ENCODE data around the gene CCDC87.
"Not testable (repeated sequence)": the region's sequence is repeated elsewhere in the genome, so short reads cannot be mapped to it uniquely, and the experiment has no call there.

CCDC87 gene

GRCh38 chr11:66546368-66546965, 46.4 kb downstream of the CCDC87 start, which contains the start of gene ACTN3:
Gene ACTN3 (plus strand): TSS chr11:66546903. CDS start chr11:66546938, 35 bp downstream.
- Histone ChIP-seq H3K9me3 (ENCODE audit: severe bottlenecking) (no peaks in the 10 kb centered on the region), H3K27ac (ENCODE audit: poor library complexity, severe bottlenecking) (no peak within 1 kb of the TSS), H3K36me3 (ENCODE audit: low read depth) (no peaks in the 10 kb centered on the region), H3K4me3 (ENCODE audit: severe bottlenecking) (peak within 1 kb of the TSS; percentile 78), H3K27me3 (ENCODE audit: insufficient read depth, poor library complexity, severe bottlenecking) (no peaks in the 10 kb centered on the region), H3K4me1 (ENCODE audit: insufficient read depth, poor library complexity, severe bottlenecking) (no peaks in the 10 kb centered on the region)
- ATAC-seq (ENCODE audit: low read depth) (no peak), DNase-seq (ENCODE audit: low spot score) (no peak)
- no peak for TF ChIP-seq CTCF (IDR thresholded peaks at IDR 0.05; ENCODE audit: poor library complexity, severe bottlenecking)

DNA sequence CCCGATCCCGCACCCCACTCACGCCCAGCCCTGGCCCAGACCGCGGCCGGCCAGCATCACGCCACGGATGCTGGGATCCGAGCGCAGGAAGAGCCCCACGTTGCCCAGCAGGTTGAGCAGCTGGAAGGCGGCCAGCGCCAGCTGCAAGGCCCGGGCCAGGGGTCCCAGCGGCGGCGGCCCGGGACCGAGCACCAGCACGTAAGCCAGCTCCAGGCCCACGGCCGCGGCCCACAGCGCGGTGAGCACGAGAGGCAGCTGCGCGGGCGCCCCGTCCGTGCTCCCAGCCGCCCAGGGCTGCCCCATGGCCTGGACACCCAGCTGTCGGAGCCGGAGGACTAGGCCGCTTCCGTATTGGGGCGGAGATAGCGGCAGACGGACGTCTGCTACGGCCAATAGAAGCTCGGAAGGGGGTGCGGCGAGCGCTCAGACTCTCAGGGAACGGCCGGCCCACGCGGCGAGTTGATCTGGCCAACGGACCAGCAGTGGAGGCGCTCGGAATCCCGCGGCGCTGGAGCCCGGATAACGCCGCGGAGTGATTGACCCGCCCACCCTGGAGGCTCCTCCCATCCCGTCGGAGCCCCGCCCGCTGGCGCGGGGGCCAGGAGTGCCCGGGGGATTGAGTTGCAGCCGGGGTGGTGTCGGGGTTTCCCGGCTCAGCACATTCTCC, 47.0 kb downstream of the CCDC87 start, which contains the start of gene ZDHHC24:
TSS of gene ZDHHC24 (minus strand) at position 348 of the 667 bp plus-strand sequence. CDS start at position 303, 45 bp downstream.
- Histone ChIP-seq H3K36me3 (ENCODE audit: low read depth) (no peaks in the 10 kb centered on the region), H3K4me3 (ENCODE audit: severe bottlenecking) (peak within 1 kb of the TSS; percentile 78), H3K27ac (ENCODE audit: poor library complexity, severe bottlenecking) (no peak within 1 kb of the TSS), H3K27me3 (ENCODE audit: insufficient read depth, poor library complexity, severe bottlenecking) (no peaks in the 10 kb centered on the region), H3K9me3 (ENCODE audit: severe bottlenecking) (no peaks in the 10 kb centered on the region), H3K4me1 (ENCODE audit: insufficient read depth, poor library complexity, severe bottlenecking) (no peaks in the 10 kb centered on the region)
- ATAC-seq (ENCODE audit: low read depth) (peak; percentile 98), DNase-seq (ENCODE audit: low spot score) (peak; percentile 97)
- no peak for TF ChIP-seq CTCF (IDR thresholded peaks at IDR 0.05; ENCODE audit: poor library complexity, severe bottlenecking)

- H3K4me3 ChIP-seq (ENCODE audit: severe bottlenecking): peak overlapping the region; percentile 78
- not testable (repeated sequence) for DNase-seq (ENCODE audit: low spot score)
Observed at GRCh38 chr11:66544952-66545351, 47.9 kb downstream of the CCDC87 start.

DNA sequence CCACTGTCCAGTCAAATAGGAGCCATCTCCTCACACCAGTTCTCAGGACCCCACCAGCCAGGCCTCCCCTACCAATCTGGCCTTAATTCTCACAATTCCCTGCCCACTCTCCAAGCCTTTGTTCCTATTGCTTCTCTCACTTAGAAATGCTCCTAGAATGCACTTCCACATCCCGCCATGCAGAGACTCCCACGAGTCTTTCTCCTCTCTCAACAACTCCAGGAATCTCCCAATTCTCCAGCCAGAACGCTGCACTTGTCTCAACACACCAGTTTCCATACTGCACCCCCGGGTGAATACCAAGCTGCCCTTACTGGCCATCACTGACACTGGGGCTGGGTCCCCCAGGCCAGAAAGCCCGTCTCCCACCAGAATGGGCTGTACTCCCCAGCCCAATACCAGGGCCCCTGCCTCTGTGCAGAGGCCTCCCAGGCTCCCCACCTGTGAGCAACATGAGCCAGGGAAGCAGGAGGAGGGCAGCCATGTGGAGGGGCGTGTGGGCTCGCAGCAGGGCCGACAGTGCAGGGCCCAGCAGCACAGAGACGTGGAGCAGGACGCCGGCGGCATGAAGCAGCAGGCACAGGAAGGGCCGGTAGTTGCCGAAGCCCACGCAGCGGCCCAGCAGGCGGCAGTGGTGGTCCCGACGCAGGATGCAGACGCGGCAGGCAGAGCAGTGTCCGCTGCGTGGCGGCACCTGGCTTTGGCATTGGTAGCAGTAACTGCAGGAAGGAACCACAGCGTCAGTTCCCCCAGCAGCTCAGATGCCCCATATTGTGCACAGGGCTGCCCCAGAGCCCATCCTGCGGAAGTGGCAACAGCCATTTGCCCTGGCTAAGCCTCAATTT, 49.4 kb downstream of the CCDC87 start:
- no peak for TF ChIP-seq CTCF (IDR thresholded peaks at IDR 0.05; ENCODE audit: poor library complexity, severe bottlenecking)
- Histone ChIP-seq H3K36me3 (ENCODE audit: low read depth) (no peaks in the 10 kb centered on the region), H3K9me3 (ENCODE audit: severe bottlenecking) (no peaks in the 10 kb centered on the region), H3K27me3 (ENCODE audit: insufficient read depth, poor library complexity, severe bottlenecking) (no peaks in the 10 kb centered on the region), H3K4me1 (ENCODE audit: insufficient read depth, poor library complexity, severe bottlenecking) (no peaks in the 10 kb centered on the region), H3K4me3 (ENCODE audit: severe bottlenecking) (no peak overlapping the region), H3K27ac (ENCODE audit: poor library complexity, severe bottlenecking) (no peak overlapping the region)
- ATAC-seq (ENCODE audit: low read depth): no peak
- no peak for DNase-seq (ENCODE audit: low spot score)

More at GRCh38 chr11:66544952-66545351, 47.9 kb downstream of the CCDC87 start:
- H3K9me3 ChIP-seq (ENCODE audit: severe bottlenecking); ATAC-seq (ENCODE audit: low read depth); H3K4me1 ChIP-seq (ENCODE audit: insufficient read depth, poor library complexity, severe bottlenecking); H3K27ac ChIP-seq (ENCODE audit: poor library complexity, severe bottlenecking); H3K27me3 ChIP-seq (ENCODE audit: insufficient read depth, poor library complexity, severe bottlenecking); H3K36me3 ChIP-seq (ENCODE audit: low read depth): not testable (repeated sequence)

GRCh38 chr11:66542362-66542761, 50.5 kb downstream of the CCDC87 start:
- H3K27ac ChIP-seq (ENCODE audit: poor library complexity, severe bottlenecking): no peak overlapping the region
- H3K27me3 ChIP-seq (ENCODE audit: insufficient read depth, poor library complexity, severe bottlenecking): no peaks in the 10 kb centered on the region
- no peak overlapping the region for H3K4me3 ChIP-seq (ENCODE audit: severe bottlenecking)
- DNase-seq (ENCODE audit: low spot score) (no peak), ATAC-seq (ENCODE audit: low read depth) (no peak)
- H3K4me1 ChIP-seq (ENCODE audit: insufficient read depth, poor library complexity, severe bottlenecking): no peaks in the 10 kb centered on the region
- TF ChIP-seq CTCF (IDR thresholded peaks at IDR 0.05; ENCODE audit: poor library complexity, severe bottlenecking): no peak
- H3K9me3 ChIP-seq (ENCODE audit: severe bottlenecking): no peaks in the 10 kb centered on the region
- H3K36me3 ChIP-seq (ENCODE audit: low read depth): no peaks in the 10 kb centered on the region

Data from RWPE2 (cell line).